ENCODE measurements around the gene LHPP.

The LHPP gene

GRCh38 chr10:124569623-124570470, 108.2 kb downstream of the LHPP start:
- H3K4me3 ChIP-seq (ENCODE audit: low read depth, low read length), result no peak overlapping the region
- DNase-seq, result no peak
- peaks cover 4% of the 10 kb centered on the region for H3K27me3 ChIP-seq (replicated peaks)
- H3K27ac ChIP-seq, result no peak overlapping the region
- no peak for TF ChIP-seq CTCF (IDR thresholded peaks at IDR 0.05; ENCODE audit: low read depth, low read length, missing control alignments)
- in situ Hi-C loops (cut with HindIII; ENCODE audit: low pct_ligation_motif_present, low sequenced_read_pairs), result no loop called here
- no peaks in the 10 kb centered on the region for H3K36me3 ChIP-seq (replicated peaks)

DNA sequence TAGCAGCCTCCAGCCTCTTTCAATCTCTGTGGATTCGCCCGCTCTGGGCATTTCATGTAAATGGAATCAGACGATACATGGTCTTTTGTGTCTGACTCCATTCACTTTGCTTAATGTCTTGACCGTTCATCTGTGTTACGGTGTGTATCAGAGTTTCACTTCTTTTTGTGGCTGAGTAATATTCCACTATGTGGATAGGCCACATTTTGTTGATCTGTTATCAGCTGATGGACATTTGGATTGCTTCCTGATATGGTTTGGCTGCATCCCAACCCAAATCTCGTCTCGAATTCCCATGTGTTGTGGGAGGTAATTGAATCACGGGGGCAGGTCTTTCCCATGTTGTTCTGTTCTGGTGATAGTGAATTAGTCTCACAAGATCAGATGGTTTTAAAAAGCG, 109.0 kb downstream of the LHPP start:
- Histone ChIP-seq H3K36me3 (replicated peaks) (no peaks in the 10 kb centered on the region), H3K27me3 (replicated peaks) (peaks cover 4% of the 10 kb centered on the region), H3K27ac (no peak overlapping the region), H3K4me3 (ENCODE audit: low read depth, low read length) (no peak overlapping the region)
- DNase-seq, result no peak
- TF ChIP-seq CTCF (IDR thresholded peaks at IDR 0.05; ENCODE audit: low read depth, low read length, missing control alignments), result no peak
- in situ Hi-C loops (cut with HindIII; ENCODE audit: low pct_ligation_motif_present, low sequenced_read_pairs), result no loop called here

DNA sequence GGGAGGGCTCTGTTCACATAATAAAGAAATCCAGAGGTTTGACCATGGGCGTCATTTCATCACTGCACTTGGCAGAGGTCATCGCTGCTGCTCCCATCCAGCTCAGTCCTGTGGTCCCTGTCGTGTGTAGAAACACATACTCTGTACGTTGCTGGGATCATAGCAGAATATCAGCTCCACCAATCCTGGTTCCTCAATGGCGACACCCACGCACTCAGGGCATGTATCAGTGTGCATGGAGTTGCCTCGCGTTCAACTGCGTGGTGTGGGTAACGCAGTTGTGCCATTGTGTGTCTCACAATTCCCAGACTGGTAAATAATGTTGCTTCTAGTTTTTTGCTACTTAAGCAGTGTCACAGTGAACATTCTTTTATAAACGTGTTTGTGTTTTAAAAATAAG, 111.1 kb downstream of the LHPP start:
- H3K27me3 ChIP-seq (replicated peaks), result no peaks in the 10 kb centered on the region
- H3K36me3 ChIP-seq (replicated peaks), result no peaks in the 10 kb centered on the region
- H3K27ac ChIP-seq, result no peak overlapping the region
- in situ Hi-C loops (cut with HindIII; ENCODE audit: low pct_ligation_motif_present, low sequenced_read_pairs), result no loop called here
- DNase-seq, result no peak
- no peak overlapping the region for H3K4me3 ChIP-seq (ENCODE audit: low read depth, low read length)
- TF ChIP-seq CTCF (IDR thresholded peaks at IDR 0.05; ENCODE audit: low read depth, low read length, missing control alignments), result no peak

- TF ChIP-seq CTCF (IDR thresholded peaks at IDR 0.05; ENCODE audit: low read depth, low read length, missing control alignments), result no peak
- no peaks in the 10 kb centered on the region for H3K36me3 ChIP-seq (replicated peaks)
- H3K27me3 ChIP-seq (replicated peaks), result no peaks in the 10 kb centered on the region
- in situ Hi-C loops (cut with HindIII; ENCODE audit: low pct_ligation_motif_present, low sequenced_read_pairs), result no loop called here
- DNase-seq, result no peak
- H3K4me3 ChIP-seq (ENCODE audit: low read depth, low read length), result no peak overlapping the region
- no peak overlapping the region for H3K27ac ChIP-seq
Observed at GRCh38 chr10:124573726-124574455, 112.3 kb downstream of the LHPP start.

GRCh38 chr10:124574456-124575070, 112.9 kb downstream of the LHPP start:
- TF ChIP-seq CTCF (IDR thresholded peaks at IDR 0.05; ENCODE audit: low read depth, low read length, missing control alignments), result no peak
- Histone ChIP-seq H3K27ac (no peak overlapping the region), H3K4me3 (ENCODE audit: low read depth, low read length) (no peak overlapping the region), H3K27me3 (replicated peaks) (no peaks in the 10 kb centered on the region), H3K36me3 (replicated peaks) (no peaks in the 10 kb centered on the region)
- DNase-seq, result no peak
- in situ Hi-C loops (cut with HindIII; ENCODE audit: low pct_ligation_motif_present, low sequenced_read_pairs), result no loop called here
